Limb (tissue), 2 donors: Measurements from ENCODE around the gene CAMSAP2.
A peak's percentile ranks its signal among the peaks of the same experiment; 100 is the strongest.
"Not testable (repeated sequence)": the region's sequence is repeated elsewhere in the genome, so short reads cannot be mapped to it uniquely, and the experiment has no call there.

Experiments
- DNase-seq, 2 donors: peaks; one replicate each; pipeline ENCODE4 v3.0.0-alpha.2; 2016; ENCODE audit errors: extremely low spot score in 2 of 2

CAMSAP2 gene

GRCh38 chr1:200784576-200784975, 45.9 kb downstream of the CAMSAP2 start:
- no peak for DNase-seq

GRCh38 chr1:200786788-200787187, 48.1 kb downstream of the CAMSAP2 start:
- no peak for DNase-seq

- no peak for DNase-seq
Measured at GRCh38 chr1:200787896-200788387, 49.2 kb downstream of the CAMSAP2 start.

GRCh38 chr1:200791012-200791411, 52.3 kb downstream of the CAMSAP2 start:
- not testable (repeated sequence) for DNase-seq

- DNase-seq: no peak
Measured at GRCh38 chr1:200793677-200794076, 55.0 kb downstream of the CAMSAP2 start.

- DNase-seq: no peak
Measured at GRCh38 chr1:200794506-200795065, 55.9 kb downstream of the CAMSAP2 start.

- no peak for DNase-seq
Measured at GRCh38 chr1:200795156-200795555, 56.5 kb downstream of the CAMSAP2 start.

- DNase-seq: no peak
Measured at GRCh38 chr1:200802042-200802441, 63.3 kb downstream of the CAMSAP2 start.

GRCh38 chr1:200802865-200803512, 64.3 kb downstream of the CAMSAP2 start:
- DNase-seq: peak; percentile 80

GRCh38 chr1:200805719-200806118, 67.0 kb downstream of the CAMSAP2 start:
- DNase-seq: no peak

- no peak for DNase-seq
Measured at GRCh38 chr1:200808846-200809245, 70.2 kb downstream of the CAMSAP2 start.

- DNase-seq: no peak
Measured at GRCh38 chr1:200811704-200812103, 73.0 kb downstream of the CAMSAP2 start.

GRCh38 chr1:200816624-200817224, 78.0 kb downstream of the CAMSAP2 start:
- DNase-seq: not testable (repeated sequence)

GRCh38 chr1:200818248-200818647, 79.6 kb downstream of the CAMSAP2 start:
- DNase-seq: no peak

- no peak for DNase-seq
Measured at GRCh38 chr1:200819726-200820125, 81.0 kb downstream of the CAMSAP2 start.

- no peak for DNase-seq
Measured at GRCh38 chr1:200831091-200831490, 92.4 kb downstream of the CAMSAP2 start.

- DNase-seq: no peak
Measured at GRCh38 chr1:200834383-200834782, 95.7 kb downstream of the CAMSAP2 start.

- no peak for DNase-seq
Measured at GRCh38 chr1:200836213-200836612, 97.5 kb downstream of the CAMSAP2 start.

GRCh38 chr1:200837931-200838571, 99.4 kb downstream of the CAMSAP2 start:
- peak in 1 of 2 donors; percentile 33 for DNase-seq

GRCh38 chr1:200838676-200839445, 100.2 kb downstream of the CAMSAP2 start:
- no peak for DNase-seq

GRCh38 chr1:200845360-200845759, 106.7 kb downstream of the CAMSAP2 start:
- DNase-seq: no peak

GRCh38 chr1:200846398-200846797, 107.7 kb downstream of the CAMSAP2 start:
- no peak for DNase-seq
